Measurements from ENCODE around the gene MAN2A1. TPM values are rescaled to one million over a fixed set of nuclear protein-coding genes. Genes with fewer than 3 reads are reported as not detected.

MAN2A1 gene
- polyA plus RNA-seq, 3 donors = 17.0 to 23.0 (median 20.1) TPM

- Mint-ChIP-seq H3K9me3 (peaks cover 3 to 10% (median 4%) of the 10 kb centered on the region in 7 donors), H3K4me3 (no peak overlapping the region), H3K27me3 (ENCODE audit: low read depth in 3 of 3) (no peaks in the 10 kb centered on the region), H3K36me3 (peaks cover 45 to 52% of the 10 kb centered on the region in 2 donors), H3K27ac (peak overlapping the region in 1 of 7 donors; percentile 63), H3K4me1 (peaks cover 13% of the 10 kb centered on the region)
- no peak overlapping the region for H2AFZ ChIP-seq (ENCODE audit: insufficient read depth, low read depth, low read length, poor library complexity, severe bottlenecking)
- no peak overlapping the region for H3K27ac ChIP-seq (ENCODE audit: low read depth in 1 of 2, low read length in 2 of 2)
- H3K36me3 ChIP-seq (replicated peaks in 1 of 2; ENCODE audit: control insufficient read depth in 1 of 2, insufficient read depth in 2 of 2, low read length in 2 of 2) = peaks cover 16 to 28% of the 10 kb centered on the region in 2 donors
- H4K20me1 ChIP-seq (ENCODE audit: insufficient read depth, low read length) = peaks cover 15% of the 10 kb centered on the region
- H3K9ac ChIP-seq (ENCODE audit: insufficient read depth, low read length, poor library complexity, severe bottlenecking) = no peak overlapping the region
- intact Hi-C loops (cut with micrococcal nuclease) = no loop called here
- no peaks in the 10 kb centered on the region for H3K79me2 ChIP-seq (ENCODE audit: insufficient read depth, low read length)
- no peaks in the 10 kb centered on the region for H3K4me1 ChIP-seq (ENCODE audit: control insufficient read depth in 1 of 2, insufficient read depth in 2 of 2, low read length in 2 of 2)
- no peaks in the 10 kb centered on the region for H3K9me3 ChIP-seq (replicated peaks in 1 of 2; ENCODE audit: control insufficient read depth in 1 of 2, insufficient read depth in 1 of 2, low read length in 2 of 2)
- 100% methylated on average over 1 of the region's 6 CpGs for WGBS (ENCODE audit: insufficient coverage)
- H3K4me3 ChIP-seq (replicated peaks in 1 of 3; ENCODE audit: low read depth in 2 of 3, low read length in 3 of 3) = no peak overlapping the region
- no peak for DNase-seq
- no peaks in the 10 kb centered on the region for H3K27me3 ChIP-seq (ENCODE audit: control insufficient read depth in 2 of 2, insufficient read depth in 2 of 2, low read length in 2 of 2)
- H3K4me2 ChIP-seq (replicated peaks; ENCODE audit: extremely low read depth, low read length, poor library complexity, severe bottlenecking) = no peak overlapping the region
- TF ChIP-seq, protein P1, sequence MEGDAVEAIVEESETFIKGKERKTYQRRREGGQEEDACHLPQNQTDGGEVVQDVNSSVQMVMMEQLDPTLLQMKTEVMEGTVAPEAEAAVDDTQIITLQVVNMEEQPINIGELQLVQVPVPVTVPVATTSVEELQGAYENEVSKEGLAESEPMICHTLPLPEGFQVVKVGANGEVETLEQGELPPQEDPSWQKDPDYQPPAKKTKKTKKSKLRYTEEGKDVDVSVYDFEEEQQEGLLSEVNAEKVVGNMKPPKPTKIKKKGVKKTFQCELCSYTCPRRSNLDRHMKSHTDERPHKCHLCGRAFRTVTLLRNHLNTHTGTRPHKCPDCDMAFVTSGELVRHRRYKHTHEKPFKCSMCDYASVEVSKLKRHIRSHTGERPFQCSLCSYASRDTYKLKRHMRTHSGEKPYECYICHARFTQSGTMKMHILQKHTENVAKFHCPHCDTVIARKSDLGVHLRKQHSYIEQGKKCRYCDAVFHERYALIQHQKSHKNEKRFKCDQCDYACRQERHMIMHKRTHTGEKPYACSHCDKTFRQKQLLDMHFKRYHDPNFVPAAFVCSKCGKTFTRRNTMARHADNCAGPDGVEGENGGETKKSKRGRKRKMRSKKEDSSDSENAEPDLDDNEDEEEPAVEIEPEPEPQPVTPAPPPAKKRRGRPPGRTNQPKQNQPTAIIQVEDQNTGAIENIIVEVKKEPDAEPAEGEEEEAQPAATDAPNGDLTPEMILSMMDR (IDR thresholded peaks at IDR 0.05) = no peak
These were observed 66.9 kb downstream of the MAN2A1 start for GRCh38 chr5:109756543-109757185.

GRCh38 chr5:109757490-109757889, 67.8 kb downstream of the MAN2A1 start:
- no peak overlapping the region for H3K4me3 Mint-ChIP-seq
- no peaks in the 10 kb centered on the region for H3K27me3 ChIP-seq (ENCODE audit: control insufficient read depth in 2 of 2, insufficient read depth in 2 of 2, low read length in 2 of 2)
- H3K9me3 ChIP-seq (replicated peaks in 1 of 2; ENCODE audit: control insufficient read depth in 1 of 2, insufficient read depth in 1 of 2, low read length in 2 of 2) = no peaks in the 10 kb centered on the region
- peak overlapping the region in 2 of 7 donors; percentile 36 to 74 for H3K27ac Mint-ChIP-seq
- H3K36me3 ChIP-seq (replicated peaks in 1 of 2; ENCODE audit: control insufficient read depth in 1 of 2, insufficient read depth in 2 of 2, low read length in 2 of 2) = peaks cover 16 to 32% of the 10 kb centered on the region in 2 donors
- H4K20me1 ChIP-seq (ENCODE audit: insufficient read depth, low read length) = peaks cover 15% of the 10 kb centered on the region
- peaks cover 3 to 4% of the 10 kb centered on the region in 2 donors for H3K4me1 ChIP-seq (ENCODE audit: control insufficient read depth in 1 of 2, insufficient read depth in 2 of 2, low read length in 2 of 2)
- no peak overlapping the region for H2AFZ ChIP-seq (ENCODE audit: insufficient read depth, low read depth, low read length, poor library complexity, severe bottlenecking)
- intact Hi-C loops (cut with micrococcal nuclease) = no loop called here
- H3K27me3 Mint-ChIP-seq (ENCODE audit: low read depth in 3 of 3) = no peaks in the 10 kb centered on the region
- peaks cover 3 to 10% (median 5%) of the 10 kb centered on the region in 7 donors for H3K9me3 Mint-ChIP-seq
- H3K79me2 ChIP-seq (ENCODE audit: insufficient read depth, low read length) = no peaks in the 10 kb centered on the region
- H3K4me1 Mint-ChIP-seq = peaks cover 17% of the 10 kb centered on the region
- H3K27ac ChIP-seq (ENCODE audit: low read depth in 1 of 2, low read length in 2 of 2) = no peak overlapping the region
- H3K36me3 Mint-ChIP-seq = peaks cover 41 to 48% of the 10 kb centered on the region in 2 donors
- H3K4me2 ChIP-seq (replicated peaks; ENCODE audit: extremely low read depth, low read length, poor library complexity, severe bottlenecking) = no peak overlapping the region
- no peak for DNase-seq
- H3K9ac ChIP-seq (ENCODE audit: insufficient read depth, low read length, poor library complexity, severe bottlenecking) = no peak overlapping the region
- no peak overlapping the region for H3K4me3 ChIP-seq (replicated peaks in 1 of 3; ENCODE audit: low read depth in 2 of 3, low read length in 3 of 3)
- TF ChIP-seq, protein P1 (IDR thresholded peaks at IDR 0.05) = no peak
